Activated CD8-positive, alpha-beta T cell treated with anti-CD3 and anti-CD28 coated beads, Interleukin-2, amount 10 ng/mL, durations not matched to agents 7 days and 5 days (primary cell): ENCODE measurements around the gene ALDH3A2. TPM values are rescaled to one million over a fixed set of nuclear protein-coding genes. Genes with fewer than 3 reads are reported as not detected.
A peak's percentile ranks its signal among the peaks of the same experiment; 100 is the strongest.

Source experiments
- ATAC-seq: fragments of 150-1000 bp; cut with Tn5 transposase; one replicate; pipeline ENCODE4 v1.10.0; 2021; ENCODE audit warnings: moderate library complexity
- CTCF ChIA-PET: fragments of 350-600 bp; sonication (Branson Sonifier 250); formaldehyde crosslinking; loops from one replicate; lab custom pipeline; 2021; ENCODE audit warnings: antibody characterized with exemption; lab: Charles Lee
- POLR2A ChIA-PET: fragments of 350-600 bp; sonication (Branson Sonifier 250); formaldehyde crosslinking; loops from one replicate; lab custom pipeline; 2021; ENCODE audit warnings: antibody characterized with exemption; lab: Charles Lee
- DNase-seq: peaks from one replicate; pipeline ENCODE4 v3.0.0-alpha.2; 2020
- H3K27ac Mint-ChIP-seq: one replicate; pipeline ENCODE4 v1.8.0; 2021; ENCODE audit warnings: mild to moderate bottlenecking, mixed read lengths
- H3K27me3 Mint-ChIP-seq: one replicate; pipeline ENCODE4 v1.8.0; 2021; ENCODE audit warnings: low read depth, mixed read lengths
- H3K36me3 Mint-ChIP-seq: one replicate; pipeline ENCODE4 v1.8.0; 2021; ENCODE audit warnings: low read depth, mixed read lengths
- H3K4me1 Mint-ChIP-seq: one replicate; pipeline ENCODE4 v1.8.0; 2021; ENCODE audit warnings: low read depth, mixed read lengths
- H3K4me3 Mint-ChIP-seq: one replicate; pipeline ENCODE4 v1.8.0; 2021; ENCODE audit warnings: mild to moderate bottlenecking, mixed read lengths
- H3K9me3 Mint-ChIP-seq: one replicate; pipeline ENCODE4 v1.8.0; 2022; ENCODE audit warnings: mixed read lengths; ENCODE audit not compliant: insufficient read depth
- total RNA-seq, 2 experiments: library from RNA; stranded (reverse); gene quantifications; one replicate each; pipeline ENCODE4 v1.2.3, GENCODE V29; 2021

The ALDH3A2 gene
- total RNA-seq, 2 experiments from 2014 or later, result 25.1 to 27.4 TPM

- no peak overlapping the region for H3K27ac Mint-ChIP-seq
- ATAC-seq (no peak), DNase-seq (no peak)
- ChIA-PET CTCF (no interaction called here), POLR2A (no interaction called here)
- H3K4me3 Mint-ChIP-seq, result no peak overlapping the region
- H3K36me3 Mint-ChIP-seq, result no peaks in the 10 kb centered on the region
- no peaks in the 10 kb centered on the region for H3K9me3 Mint-ChIP-seq
- no peaks in the 10 kb centered on the region for H3K4me1 Mint-ChIP-seq
- peaks cover 8% of the 10 kb centered on the region for H3K27me3 Mint-ChIP-seq
Measured at GRCh38 chr17:19631905-19632304, 16.6 kb upstream of the ALDH3A2 start.

DNA sequence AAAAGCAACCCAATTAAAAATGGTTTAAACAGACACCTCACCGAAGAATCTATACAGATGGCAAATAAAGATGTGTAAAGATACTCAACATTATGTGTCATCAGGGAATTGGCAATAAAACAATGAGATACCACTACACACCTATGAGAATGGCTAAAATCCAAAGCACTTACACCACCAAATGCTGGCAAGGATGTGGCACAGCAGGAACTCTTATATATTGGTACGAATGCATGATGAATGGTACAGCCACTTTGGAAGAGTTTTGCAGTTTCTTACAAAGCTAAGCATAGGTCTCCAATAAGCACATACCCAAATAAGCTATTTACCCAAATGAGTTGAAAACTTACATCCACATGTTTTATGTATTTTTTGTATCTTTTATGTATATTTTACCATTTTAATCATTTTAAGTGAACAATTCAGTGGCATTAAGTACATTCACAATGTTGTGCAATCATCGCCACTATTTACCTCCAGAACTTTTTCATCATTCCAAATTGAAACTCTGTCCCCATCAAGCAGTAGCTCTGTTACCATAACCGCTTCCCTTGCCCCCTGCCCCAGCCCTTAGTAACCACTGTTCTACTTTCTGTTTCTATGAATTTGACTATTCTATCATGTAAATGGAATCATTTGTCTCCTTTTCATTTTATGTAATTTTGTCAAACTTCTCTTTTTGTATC is 6.7 kb upstream of the ALDH3A2 start:
- ATAC-seq (no peak), DNase-seq (no peak)
- Mint-ChIP-seq H3K4me3 (no peak overlapping the region), H3K4me1 (peaks cover 16% of the 10 kb centered on the region), H3K36me3 (no peaks in the 10 kb centered on the region), H3K27me3 (peaks cover 34% of the 10 kb centered on the region), H3K27ac (no peak overlapping the region), H3K9me3 (no peaks in the 10 kb centered on the region)
- ChIA-PET POLR2A (no interaction called here), CTCF (interaction anchor here (1.0 to 1.3 kb wide), 3 partner anchors 14 to 264 kb away, joined by 3 to 6 read pairs (median 4); no protein-coding TSS in a partner anchor)

DNA sequence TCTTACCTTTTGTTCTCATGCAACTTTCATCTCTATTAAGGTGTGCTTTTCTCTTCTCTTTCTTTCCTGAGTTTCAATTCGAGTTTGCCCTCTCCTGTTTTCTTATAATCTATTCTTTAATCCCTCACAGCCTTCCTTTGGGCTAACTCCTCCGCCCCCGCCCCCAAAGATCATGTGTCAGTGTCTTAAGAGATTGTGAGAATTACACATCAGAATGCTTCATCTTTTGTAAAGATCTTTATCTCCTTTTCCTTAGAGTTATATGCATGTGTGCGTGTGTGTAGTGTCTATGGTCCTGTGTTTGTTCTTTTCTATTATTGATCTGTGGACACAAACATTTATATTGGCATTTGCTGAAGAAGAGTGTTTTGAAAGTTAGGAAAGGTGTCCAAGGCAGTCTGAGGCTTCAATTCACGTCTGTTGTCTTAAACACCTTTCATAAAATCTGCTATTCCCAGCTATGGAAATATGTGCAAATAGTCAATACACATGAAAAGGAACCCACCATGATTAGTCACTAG is 6.1 kb upstream of the ALDH3A2 start:
- no peak overlapping the region for H3K4me3 Mint-ChIP-seq
- ATAC-seq (no peak), DNase-seq (no peak)
- no peak overlapping the region for H3K27ac Mint-ChIP-seq
- peaks cover 31% of the 10 kb centered on the region for H3K27me3 Mint-ChIP-seq
- H3K4me1 Mint-ChIP-seq, result peaks cover 22% of the 10 kb centered on the region
- H3K36me3 Mint-ChIP-seq, result no peaks in the 10 kb centered on the region
- POLR2A ChIA-PET, result no interaction called here
- CTCF ChIA-PET, result interaction anchor here (1.0 to 1.3 kb wide), 4 partner anchors 13 to 265 kb away, joined by 3 to 6 read pairs (median 4); no protein-coding TSS in a partner anchor
- H3K9me3 Mint-ChIP-seq, result no peaks in the 10 kb centered on the region

DNA sequence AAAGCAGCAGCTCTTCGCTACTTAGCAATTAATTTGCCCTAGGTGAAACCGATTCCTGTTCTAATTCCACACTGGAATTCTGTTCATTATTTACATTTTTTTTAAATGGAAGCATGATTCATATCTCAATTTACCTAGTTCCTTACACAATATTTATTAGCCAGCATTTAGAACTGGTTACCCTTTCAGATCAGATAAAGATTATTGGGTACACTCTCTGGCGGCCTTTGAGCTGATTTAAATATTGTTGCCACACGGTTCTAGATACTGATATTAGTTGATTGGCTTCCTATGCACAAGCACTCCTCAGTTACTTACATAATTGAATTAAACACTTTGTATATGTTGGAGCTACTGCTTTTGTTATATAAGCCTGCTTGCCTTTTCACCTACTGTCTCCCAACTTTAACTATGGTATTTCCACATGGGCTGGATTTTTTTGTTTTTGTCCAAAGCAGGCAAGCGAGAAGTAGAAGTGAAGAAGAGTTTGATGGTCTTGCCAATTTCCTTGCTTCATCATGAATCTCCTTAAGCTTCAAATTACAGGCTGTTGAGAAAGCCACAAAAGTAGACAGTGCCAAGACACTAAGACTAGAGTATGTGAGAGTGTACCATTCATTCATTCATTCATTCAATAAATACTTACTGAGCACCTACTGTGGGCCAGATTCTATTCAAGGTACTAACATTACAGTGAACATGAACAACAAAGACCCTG is 3.9 kb upstream of the ALDH3A2 start:
- ChIA-PET POLR2A (no interaction called here), CTCF (interaction anchor here (1.1 to 3.0 kb wide), 7 partner anchors 11 to 131 kb away, joined by 3 to 11 read pairs (median 4); no protein-coding TSS in a partner anchor)
- no peaks in the 10 kb centered on the region for H3K9me3 Mint-ChIP-seq
- peaks cover 37% of the 10 kb centered on the region for H3K4me1 Mint-ChIP-seq
- ATAC-seq (no peak), DNase-seq (no peak)
- H3K27me3 Mint-ChIP-seq, result peaks cover 26% of the 10 kb centered on the region
- no peaks in the 10 kb centered on the region for H3K36me3 Mint-ChIP-seq
- H3K4me3 Mint-ChIP-seq, result no peak overlapping the region
- H3K27ac Mint-ChIP-seq, result no peak overlapping the region

- Mint-ChIP-seq H3K4me1 (peaks cover 46% of the 10 kb centered on the region), H3K36me3 (no peaks in the 10 kb centered on the region), H3K27ac (no peak overlapping the region), H3K9me3 (no peaks in the 10 kb centered on the region), H3K27me3 (peaks cover 25% of the 10 kb centered on the region), H3K4me3 (no peak overlapping the region)
- CTCF ChIA-PET, result interaction anchor here (0.7 to 3.4 kb wide), 13 partner anchors 10 to 283 kb away, joined by 3 to 16 read pairs (median 4); partner anchors contain the start of gene B9D1
- ATAC-seq (no peak), DNase-seq (peak; percentile 69)
- POLR2A ChIA-PET, result interaction anchor here (1.2 kb wide), 1 partner anchor 18 kb away, joined by 3 read pairs; no protein-coding TSS in a partner anchor
Measured at GRCh38 chr17:19645734-19646201, 2.8 kb upstream of the ALDH3A2 start.

DNA sequence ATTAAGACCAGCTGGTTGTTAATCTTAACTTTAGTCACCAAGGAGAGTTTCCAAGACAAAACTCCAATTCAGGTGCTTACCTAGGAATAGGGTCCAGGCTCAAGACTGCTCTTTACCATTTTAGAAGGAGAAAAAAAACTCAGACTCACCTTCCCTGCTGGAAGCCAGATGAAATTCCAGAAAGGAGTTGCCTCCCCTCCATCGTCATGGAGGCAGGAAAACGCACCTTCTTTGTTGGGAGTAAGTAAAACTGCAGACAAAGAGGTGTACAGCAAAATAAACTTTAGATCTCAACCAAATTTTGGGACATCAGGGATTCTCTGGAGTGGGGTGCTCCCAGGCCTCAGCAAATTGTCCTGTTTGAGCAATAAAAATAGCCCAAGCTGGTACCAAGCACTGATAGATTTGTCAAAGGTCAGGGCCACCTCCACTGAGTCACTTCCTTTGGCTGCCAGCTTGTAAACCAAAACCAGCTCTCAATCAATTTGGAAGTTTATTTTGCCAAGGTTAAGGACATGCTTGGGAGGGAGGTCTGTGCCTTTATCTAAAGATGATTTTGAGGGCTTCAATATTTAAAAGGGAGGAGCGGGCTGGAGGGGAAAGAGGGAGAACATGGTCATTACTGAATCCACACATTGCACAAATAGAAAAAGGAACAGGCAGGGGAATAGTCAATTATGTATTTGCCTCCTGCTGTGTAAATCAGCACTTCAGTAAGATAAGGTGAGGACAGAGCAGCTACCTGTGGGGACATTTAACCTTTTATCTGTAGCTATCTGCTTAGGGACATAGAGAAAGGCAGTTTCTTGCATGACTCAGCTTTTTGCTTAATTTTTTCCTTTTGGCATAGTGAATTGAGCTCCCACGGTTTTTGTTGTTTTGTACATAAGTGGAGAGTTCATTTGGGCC is 1.5 kb upstream of the ALDH3A2 start:
- Mint-ChIP-seq H3K4me1 (peaks cover 46% of the 10 kb centered on the region), H3K27ac (peak overlapping the region; percentile 92), H3K36me3 (peaks cover under 1% of the 10 kb centered on the region), H3K9me3 (no peaks in the 10 kb centered on the region), H3K4me3 (peak overlapping the region; percentile 84), H3K27me3 (peaks cover 18% of the 10 kb centered on the region)
- ATAC-seq (no peak), DNase-seq (no peak)
- CTCF ChIA-PET, result interaction anchor here (0.6 to 3.4 kb wide), 19 partner anchors 9 to 284 kb away, joined by 3 to 20 read pairs (median 5); partner anchors contain the start of genes B9D1 and MAPK7
- POLR2A ChIA-PET, result interaction anchor here (0.5 to 2.9 kb wide), 7 partner anchors 9 to 219 kb away, joined by 3 to 18 read pairs (median 4); no protein-coding TSS in a partner anchor

DNA sequence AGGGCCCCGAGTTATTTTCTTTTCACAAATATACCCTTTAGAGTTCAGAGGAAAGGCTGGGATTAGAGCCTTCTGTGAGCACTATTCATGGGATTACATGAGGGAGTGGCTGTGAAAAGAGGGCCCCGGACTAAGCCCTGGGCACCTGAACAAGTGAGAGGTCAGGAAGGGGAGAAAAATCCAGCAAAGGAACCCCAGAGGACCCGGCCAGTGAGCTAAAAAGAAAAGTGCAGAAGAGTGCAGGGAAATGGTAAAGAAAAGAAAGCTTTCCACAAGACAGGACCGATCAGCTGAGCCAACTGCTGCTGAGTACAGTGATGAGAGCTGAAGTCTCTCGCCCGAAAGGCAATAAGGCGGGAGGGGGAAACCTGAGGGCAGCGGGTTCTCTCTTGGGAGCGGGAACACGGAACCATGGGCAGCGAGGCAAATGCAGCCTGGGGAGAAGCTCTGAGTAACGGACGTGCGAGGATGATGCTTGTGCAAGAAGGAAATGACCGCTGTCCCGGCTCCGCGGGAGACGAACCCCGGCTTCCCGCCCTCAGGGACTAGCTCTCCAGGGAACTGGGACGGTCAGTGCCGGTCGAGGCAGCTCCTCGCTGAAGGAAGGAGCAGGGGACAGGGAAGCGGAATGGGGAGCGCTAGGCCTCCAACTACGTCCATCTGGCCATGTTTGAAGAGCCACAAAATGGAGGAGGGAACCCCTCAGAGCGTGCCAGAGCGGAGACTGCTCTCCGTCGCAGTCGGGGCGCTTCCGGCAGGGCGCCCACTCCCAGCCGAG is 665 bp upstream of the ALDH3A2 start:
- DNase-seq (peak; percentile 51), ATAC-seq (peak; percentile 7)
- CTCF ChIA-PET, result interaction anchor here (1.0 to 3.4 kb wide), 18 partner anchors 9 to 285 kb away, joined by 3 to 20 read pairs (median 5); partner anchors contain the start of genes B9D1 and MAPK7
- H3K36me3 Mint-ChIP-seq, result peaks cover 8% of the 10 kb centered on the region
- peak overlapping the region; percentile 84 for H3K4me3 Mint-ChIP-seq
- POLR2A ChIA-PET, result interaction anchor here (0.5 to 2.9 kb wide), 11 partner anchors 9 to 330 kb away, joined by 3 to 18 read pairs (median 4); partner anchors contain the start of gene AKAP10
- peak overlapping the region; percentile 92 for H3K27ac Mint-ChIP-seq
- no peaks in the 10 kb centered on the region for H3K9me3 Mint-ChIP-seq
- peaks cover 11% of the 10 kb centered on the region for H3K27me3 Mint-ChIP-seq
- H3K4me1 Mint-ChIP-seq, result peaks cover 40% of the 10 kb centered on the region

GRCh38 chr17:19649274-19649541 is 657 bp downstream of the ALDH3A2 start:
- H3K27me3 Mint-ChIP-seq, result peaks cover 6% of the 10 kb centered on the region
- H3K4me3 Mint-ChIP-seq, result peak overlapping the region; percentile 84
- H3K4me1 Mint-ChIP-seq, result peaks cover 40% of the 10 kb centered on the region
- no peak for ATAC-seq
- peak overlapping the region; percentile 92 for H3K27ac Mint-ChIP-seq
- H3K36me3 Mint-ChIP-seq, result peaks cover 18% of the 10 kb centered on the region
- ChIA-PET POLR2A (interaction anchor here (1.7 to 2.9 kb wide), 2 partner anchors 7 to 13 kb away, joined by 7 to 18 read pairs; no protein-coding TSS in a partner anchor), CTCF (interaction anchor here (0.6 to 2.6 kb wide), 4 partner anchors 33 to 271 kb away, joined by 3 to 8 read pairs (median 4); partner anchors contain the start of gene MAPK7)
- no peaks in the 10 kb centered on the region for H3K9me3 Mint-ChIP-seq
- no peak for DNase-seq

- H3K4me3 Mint-ChIP-seq, result peak overlapping the region; percentile 17
- ChIA-PET CTCF (no interaction called here), POLR2A (no interaction called here)
- no peak for ATAC-seq
- H3K27ac Mint-ChIP-seq, result no peak overlapping the region
- H3K4me1 Mint-ChIP-seq, result peaks cover 51% of the 10 kb centered on the region
- no peak for DNase-seq
- peaks cover 29% of the 10 kb centered on the region for H3K36me3 Mint-ChIP-seq
- H3K9me3 Mint-ChIP-seq, result no peaks in the 10 kb centered on the region
- H3K27me3 Mint-ChIP-seq, result no peaks in the 10 kb centered on the region
Measured at GRCh38 chr17:19650826-19651225, 2.3 kb downstream of the ALDH3A2 start.

- Mint-ChIP-seq H3K4me1 (peaks cover 54% of the 10 kb centered on the region), H3K36me3 (peaks cover 37% of the 10 kb centered on the region), H3K27ac (no peak overlapping the region), H3K9me3 (no peaks in the 10 kb centered on the region), H3K4me3 (no peak overlapping the region), H3K27me3 (no peaks in the 10 kb centered on the region)
- ATAC-seq (no peak), DNase-seq (no peak)
- ChIA-PET POLR2A (no interaction called here), CTCF (interaction anchor here (1.0 kb wide), 2 partner anchors 94 to 152 kb away, joined by 3 read pairs; no protein-coding TSS in a partner anchor)
Measured at GRCh38 chr17:19651451-19652238, 3.1 kb downstream of the ALDH3A2 start.
